HEK293 (cell line): ENCODE data around the gene SLC25A41.

ENCODE experiments used
- ELK4 ChIP-seq: IDR thresholded peaks from 2 replicates; pipeline ENCODE4 v1.6.1; 2011; ENCODE audit warnings: mild to moderate bottlenecking, low read depth, low read length, borderline replicate concordance
- GLI4 ChIP-seq: fragments of 450-650 bp; formaldehyde crosslinking; IDR thresholded peaks from 2 replicates; pipeline ENCODE4 v1.5.1; 2016; ENCODE audit warnings: missing biosample characterization, missing genetic modification characterization
- HIC1 ChIP-seq: fragments of 450-650 bp; formaldehyde crosslinking; IDR thresholded peaks from 2 replicates; pipeline ENCODE4 v1.5.1; 2016; ENCODE audit warnings: missing biosample characterization, missing genetic modification characterization
- SP2 ChIP-seq: fragments of 450-650 bp; formaldehyde crosslinking; IDR thresholded peaks from 2 replicates; pipeline ENCODE4 v1.5.1; 2016; ENCODE audit warnings: missing biosample characterization, missing genetic modification characterization
- WT1 ChIP-seq: fragments of 450-650 bp; formaldehyde crosslinking; IDR thresholded peaks from 2 replicates; pipeline ENCODE4 v1.5.1; 2016; ENCODE audit warnings: missing biosample characterization, missing genetic modification characterization
- ZBTB11 ChIP-seq: fragments of 450-650 bp; formaldehyde crosslinking; conservative IDR thresholded peaks from 2 replicates; pipeline ENCODE4 v1.5.1; 2016; ENCODE audit warnings: low read depth, missing biosample characterization, missing genetic modification characterization
- ZBTB26 ChIP-seq: fragments of 450-650 bp; formaldehyde crosslinking; optimal IDR thresholded peaks from 2 replicates; pipeline ENCODE3; 2016; ENCODE audit warnings: missing biosample characterization, mild to moderate bottlenecking, missing genetic modification characterization
- ZFHX2 ChIP-seq: fragments of 450-650 bp; formaldehyde crosslinking; conservative IDR thresholded peaks from 2 replicates; pipeline ENCODE4 v1.5.1; 2016; ENCODE audit warnings: missing biosample characterization, missing genetic modification characterization
- ZFP69B ChIP-seq: fragments of 450-650 bp; formaldehyde crosslinking; IDR thresholded peaks from 2 replicates; pipeline ENCODE4 v1.5.1; 2016; ENCODE audit warnings: missing biosample characterization, missing genetic modification characterization
- ZNF155 ChIP-seq: fragments of 450-650 bp; formaldehyde crosslinking; IDR thresholded peaks from 2 replicates; pipeline ENCODE4 v1.5.1; 2016; ENCODE audit warnings: missing biosample characterization, missing genetic modification characterization
- ZNF18 ChIP-seq: fragments of 450-650 bp; formaldehyde crosslinking; IDR thresholded peaks from 2 replicates; pipeline ENCODE4 v1.5.1; 2016; ENCODE audit warnings: missing biosample characterization, missing genetic modification characterization
- ZNF223 ChIP-seq: fragments of 450-650 bp; formaldehyde crosslinking; IDR thresholded peaks from 2 replicates; pipeline ENCODE4 v1.5.1; 2016; ENCODE audit warnings: missing biosample characterization, missing genetic modification characterization
- ZNF24 ChIP-seq: fragments of 450-650 bp; formaldehyde crosslinking; IDR thresholded peaks from 2 replicates; pipeline ENCODE4 v1.5.1; 2016; ENCODE audit warnings: missing biosample characterization, missing genetic modification characterization
- ZNF280D ChIP-seq: fragments of 450-650 bp; formaldehyde crosslinking; IDR thresholded peaks from 2 replicates; pipeline ENCODE4 v1.5.1; 2016; ENCODE audit warnings: missing biosample characterization, missing genetic modification characterization
- ZNF324 ChIP-seq: fragments of 450-650 bp; formaldehyde crosslinking; IDR thresholded peaks from 2 replicates; pipeline ENCODE4 v1.5.1; 2016; ENCODE audit warnings: missing biosample characterization, missing genetic modification characterization
- ZNF423 ChIP-seq: fragments of 450-650 bp; formaldehyde crosslinking; IDR thresholded peaks from 2 replicates; pipeline ENCODE4 v1.5.1; 2016; ENCODE audit warnings: missing biosample characterization, missing genetic modification characterization
- ZNF488 ChIP-seq: fragments of 450-650 bp; formaldehyde crosslinking; IDR thresholded peaks from 2 replicates; pipeline ENCODE4 v1.5.1; 2016; ENCODE audit warnings: missing biosample characterization, missing genetic modification characterization
- ZNF521 ChIP-seq: fragments of 450-650 bp; formaldehyde crosslinking; IDR thresholded peaks from 2 replicates; pipeline ENCODE4 v1.5.1; 2017; ENCODE audit warnings: missing biosample characterization, mild to moderate bottlenecking, missing genetic modification characterization
- ZNF610 ChIP-seq: fragments of 450-650 bp; formaldehyde crosslinking; IDR thresholded peaks from 2 replicates; pipeline ENCODE4 v1.5.1; 2016; ENCODE audit warnings: missing biosample characterization, missing genetic modification characterization, borderline replicate concordance
- ZNF639 ChIP-seq: fragments of 450-650 bp; formaldehyde crosslinking; IDR thresholded peaks from 2 replicates; pipeline ENCODE4 v1.5.1; 2016; ENCODE audit warnings: missing biosample characterization, missing genetic modification characterization
- ZNF768 ChIP-seq: fragments of 450-650 bp; formaldehyde crosslinking; IDR thresholded peaks from 2 replicates; pipeline ENCODE4 v1.5.1; 2018; ENCODE audit warnings: missing biosample characterization, mild to moderate bottlenecking, missing genetic modification characterization
- ZNF830 ChIP-seq: fragments of 450-650 bp; IDR thresholded peaks from 2 replicates; pipeline ENCODE4 v1.5.0; 2018; ENCODE audit warnings: missing biosample characterization, missing genetic modification characterization, low read depth, mild to moderate bottlenecking, moderate library complexity

The SLC25A41 gene

GRCh38 chr19:6424939-6425731 is 8.4 kb downstream of the SLC25A41 start (continued):
- TF ChIP-seq ZNF488 (tag by site-specific recombination) (no peak), ELK4 (no peak), GLI4 (tag by site-specific recombination) (no peak), ZNF639 (tag by site-specific recombination) (0 out of 2 replicates have a peak, but pooled peaks have one; percentile 17), ZNF18 (no peak), ZNF830 (no peak), ZNF24 (0 out of 2 replicates have a peak, but pooled peaks have one; percentile 47), ZNF324 (tag by site-specific recombination) (peak; percentile 85; the same call in 1 of the 2 replicates), ZNF423 (no peak), ZNF768 (no peak), ZBTB11 (tag by site-specific recombination) (no peak), ZNF521 (no peak), ZFHX2 (tag by site-specific recombination) (peak; percentile 92), WT1 (no peak), ZNF610 (tag by site-specific recombination) (peak; percentile 69), ZNF280D (tag by site-specific recombination) (no peak), ZNF223 (tag by site-specific recombination) (no peak), SP2 (peak; percentile 98), ZBTB26 (peak; percentile 15), ZNF155 (no peak), HIC1 (tag by site-specific recombination) (peak; percentile 95), ZFP69B (tag by site-specific recombination) (peak; percentile 90)
